ENCODE results near the gene TMEM139. TPM values are rescaled to one million over a fixed set of nuclear protein-coding genes. Genes with fewer than 3 reads are reported as not detected.

The TMEM139 gene
- polyA plus RNA-seq, 1 of the 3 experiments (the other 2 are of a cell fraction): 0.05 TPM

DNA sequence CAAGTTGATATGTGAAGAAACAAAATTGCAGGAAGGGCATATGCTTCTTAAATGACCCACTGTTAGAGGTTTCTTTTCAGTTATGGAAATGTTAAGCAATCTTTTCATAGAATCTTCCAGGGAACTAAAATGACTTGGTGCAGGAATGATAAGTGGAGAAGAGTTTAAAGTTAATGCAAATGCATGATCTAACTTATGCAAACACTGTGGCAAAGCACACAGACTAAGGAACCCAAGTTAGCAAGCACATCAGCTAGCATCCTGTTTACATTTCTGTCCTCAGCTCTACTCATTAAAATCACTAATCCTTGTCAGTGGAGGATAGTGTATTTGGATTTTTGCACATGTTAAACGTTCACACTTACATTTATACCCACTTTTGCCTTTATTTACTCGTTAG lies 40.5 kb downstream of the TMEM139 start:
- H3K27me3 ChIP-seq (ENCODE audit: insufficient read depth): no peaks in the 10 kb centered on the region
- H4K20me1 ChIP-seq (ENCODE audit: insufficient read depth): no peaks in the 10 kb centered on the region
- no peaks in the 10 kb centered on the region for H3F3A ChIP-seq (replicated peaks; ENCODE audit: insufficient read depth)
- no peaks in the 10 kb centered on the region for H3K36me3 ChIP-seq (replicated peaks in 1 of 2; ENCODE audit: control insufficient read depth in 1 of 2, insufficient read depth in 2 of 2, low read length in 1 of 2)
- H3K4me1 ChIP-seq (ENCODE audit: control insufficient read depth in 1 of 2, insufficient read depth in 2 of 2, low read depth in 1 of 2, low read length in 1 of 2): peaks cover 0 to 2% of the 10 kb centered on the region in 2 experiments; a peak in 1 of 4 replicates
- ChIA-PET CTCF (interaction anchor here (0.6 to 1.5 kb wide), 4 partner anchors 20 to 840 kb away, joined by 3 to 5 read pairs (median 3); no protein-coding TSS in a partner anchor), POLR2A (no interaction called here)
- no peaks in the 10 kb centered on the region for H3K79me2 ChIP-seq (ENCODE audit: insufficient read depth)
- H3K4me3 ChIP-seq (ENCODE audit: low read depth in 2 of 2, low read length in 1 of 2): no peak overlapping the region
- no peak overlapping the region for H3K4me2 ChIP-seq
- WGBS (ENCODE audit: low lambda C conversion rate): 51% methylated on average over 2 of the region's 2 CpGs
- DNase-seq: no peak
- TF ChIP-seq TEAD4 (IDR thresholded peaks at IDR 0.05; ENCODE audit: borderline replicate concordance, insufficient read depth) (no peak), EZH2phosphoT487 (IDR thresholded peaks at IDR 0.05; ENCODE audit: borderline replicate concordance, low read depth) (no peak), NRF1 (IDR thresholded peaks at IDR 0.05; ENCODE audit: low read depth, low read length) (no peak), JUND (IDR thresholded peaks at IDR 0.05) (no peak), ELF1 (IDR thresholded peaks at IDR 0.05) (no peak), RXRA (IDR thresholded peaks at IDR 0.05; ENCODE audit: borderline replicate concordance, low read depth) (no peak), RAD21 (IDR thresholded peaks at IDR 0.05; ENCODE audit: low read length) (no peak), NFIC (IDR thresholded peaks at IDR 0.05; ENCODE audit: borderline replicate concordance) (no peak), POLR2AphosphoS5 (IDR thresholded peaks at IDR 0.05; ENCODE audit: low read depth, low read length) (no peak), FOXJ3 (CRISPR knock-in tag; IDR thresholded peaks at IDR 0.05) (no peak), RFX5 (IDR thresholded peaks at IDR 0.05; ENCODE audit: low read length) (no peak), GABPA (IDR thresholded peaks at IDR 0.05; ENCODE audit: low read depth) (no peak), TAF1 (IDR thresholded peaks at IDR 0.05; ENCODE audit: borderline replicate concordance, low read depth, low read length) (no peak), YY1 (IDR thresholded peaks at IDR 0.05; ENCODE audit: low read depth) (no peak)
- TF ChIP-seq, protein P1, sequence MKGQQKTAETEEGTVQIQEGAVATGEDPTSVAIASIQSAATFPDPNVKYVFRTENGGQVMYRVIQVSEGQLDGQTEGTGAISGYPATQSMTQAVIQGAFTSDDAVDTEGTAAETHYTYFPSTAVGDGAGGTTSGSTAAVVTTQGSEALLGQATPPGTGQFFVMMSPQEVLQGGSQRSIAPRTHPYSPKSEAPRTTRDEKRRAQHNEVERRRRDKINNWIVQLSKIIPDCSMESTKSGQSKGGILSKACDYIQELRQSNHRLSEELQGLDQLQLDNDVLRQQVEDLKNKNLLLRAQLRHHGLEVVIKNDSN (IDR thresholded peaks at IDR 0.05; ENCODE audit: borderline replicate concordance, low read depth): no peak
- no peaks in the 10 kb centered on the region for H3K9me2 ChIP-seq
- H2AFZ ChIP-seq (ENCODE audit: low read depth): no peak overlapping the region
- H3K9me3 ChIP-seq: no peaks in the 10 kb centered on the region
- H3K27ac ChIP-seq (ENCODE audit: low read depth in 2 of 2, low read length in 1 of 2): no peak overlapping the region
- no peak overlapping the region for H3K9ac ChIP-seq

DNA sequence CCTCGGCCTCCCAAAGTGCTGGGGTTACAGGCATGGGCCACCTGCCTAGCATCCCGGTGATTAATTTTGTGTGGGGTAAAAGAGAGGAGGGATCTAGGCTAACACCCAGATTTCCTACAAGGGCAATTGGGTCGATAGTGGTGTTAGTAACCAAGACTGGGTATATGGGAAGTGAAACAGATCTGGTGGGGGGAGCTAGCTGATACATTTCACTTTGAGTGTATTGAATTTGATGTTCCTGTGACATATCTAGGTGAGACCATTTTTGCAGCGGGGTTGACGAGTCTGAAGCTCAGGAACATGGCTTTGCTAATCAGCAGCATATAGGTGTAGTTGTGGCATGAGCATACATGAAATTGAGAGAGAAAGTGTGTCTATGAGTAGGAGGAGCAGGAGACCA lies 43.1 kb downstream of the TMEM139 start:
- no peak overlapping the region for H2AFZ ChIP-seq (ENCODE audit: low read depth)
- ChIA-PET POLR2A (no interaction called here), CTCF (interaction anchor here (0.7 to 1.9 kb wide), 3 partner anchors 19 to 89 kb away, joined by 3 to 5 read pairs (median 3); no protein-coding TSS in a partner anchor)
- no peaks in the 10 kb centered on the region for H3K9me3 ChIP-seq
- no peaks in the 10 kb centered on the region for H3K27me3 ChIP-seq (ENCODE audit: insufficient read depth)
- no peaks in the 10 kb centered on the region for H3F3A ChIP-seq (replicated peaks; ENCODE audit: insufficient read depth)
- H3K4me2 ChIP-seq: no peak overlapping the region
- H3K4me1 ChIP-seq (ENCODE audit: control insufficient read depth in 1 of 2, insufficient read depth in 2 of 2, low read depth in 1 of 2, low read length in 1 of 2): peaks cover 0 to 3% of the 10 kb centered on the region in 2 experiments; a peak in 1 of 4 replicates
- DNase-seq: no peak
- no peak overlapping the region for H3K4me3 ChIP-seq (ENCODE audit: low read depth in 2 of 2, low read length in 1 of 2)
- H3K9me2 ChIP-seq: no peaks in the 10 kb centered on the region
- 91% methylated on average over 5 of the region's 5 CpGs for WGBS (ENCODE audit: low lambda C conversion rate)
- H3K79me2 ChIP-seq (ENCODE audit: insufficient read depth): no peaks in the 10 kb centered on the region
- no peaks in the 10 kb centered on the region for H3K36me3 ChIP-seq (replicated peaks in 1 of 2; ENCODE audit: control insufficient read depth in 1 of 2, insufficient read depth in 2 of 2, low read length in 1 of 2)
- H3K9ac ChIP-seq: no peak overlapping the region
- no peaks in the 10 kb centered on the region for H4K20me1 ChIP-seq (ENCODE audit: insufficient read depth)
- H3K27ac ChIP-seq (ENCODE audit: low read depth in 2 of 2, low read length in 1 of 2): no peak overlapping the region
- TF ChIP-seq, protein P2, sequence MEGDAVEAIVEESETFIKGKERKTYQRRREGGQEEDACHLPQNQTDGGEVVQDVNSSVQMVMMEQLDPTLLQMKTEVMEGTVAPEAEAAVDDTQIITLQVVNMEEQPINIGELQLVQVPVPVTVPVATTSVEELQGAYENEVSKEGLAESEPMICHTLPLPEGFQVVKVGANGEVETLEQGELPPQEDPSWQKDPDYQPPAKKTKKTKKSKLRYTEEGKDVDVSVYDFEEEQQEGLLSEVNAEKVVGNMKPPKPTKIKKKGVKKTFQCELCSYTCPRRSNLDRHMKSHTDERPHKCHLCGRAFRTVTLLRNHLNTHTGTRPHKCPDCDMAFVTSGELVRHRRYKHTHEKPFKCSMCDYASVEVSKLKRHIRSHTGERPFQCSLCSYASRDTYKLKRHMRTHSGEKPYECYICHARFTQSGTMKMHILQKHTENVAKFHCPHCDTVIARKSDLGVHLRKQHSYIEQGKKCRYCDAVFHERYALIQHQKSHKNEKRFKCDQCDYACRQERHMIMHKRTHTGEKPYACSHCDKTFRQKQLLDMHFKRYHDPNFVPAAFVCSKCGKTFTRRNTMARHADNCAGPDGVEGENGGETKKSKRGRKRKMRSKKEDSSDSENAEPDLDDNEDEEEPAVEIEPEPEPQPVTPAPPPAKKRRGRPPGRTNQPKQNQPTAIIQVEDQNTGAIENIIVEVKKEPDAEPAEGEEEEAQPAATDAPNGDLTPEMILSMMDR (IDR thresholded peaks at IDR 0.05): no peak
- no peak for TF ChIP-seq TAF1 (IDR thresholded peaks at IDR 0.05; ENCODE audit: borderline replicate concordance, low read depth, low read length)
- TF ChIP-seq NFIC (IDR thresholded peaks at IDR 0.05; ENCODE audit: borderline replicate concordance): no peak
- TF ChIP-seq TCF12 (IDR thresholded peaks at IDR 0.05): no peak
- TF ChIP-seq RAD21 (IDR thresholded peaks at IDR 0.05; ENCODE audit: low read length): no peak
- TF ChIP-seq, protein P3, sequence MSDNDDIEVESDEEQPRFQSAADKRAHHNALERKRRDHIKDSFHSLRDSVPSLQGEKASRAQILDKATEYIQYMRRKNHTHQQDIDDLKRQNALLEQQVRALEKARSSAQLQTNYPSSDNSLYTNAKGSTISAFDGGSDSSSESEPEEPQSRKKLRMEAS (IDR thresholded peaks at IDR 0.05; ENCODE audit: low read depth): no peak
- no peak for TF ChIP-seq TEAD4 (IDR thresholded peaks at IDR 0.05; ENCODE audit: borderline replicate concordance, insufficient read depth)
- no peak for TF ChIP-seq EZH2phosphoT487 (IDR thresholded peaks at IDR 0.05; ENCODE audit: borderline replicate concordance, low read depth)
- TF ChIP-seq MXI1 (IDR thresholded peaks at IDR 0.05; ENCODE audit: low read depth, low read length): no peak
- no peak for TF ChIP-seq POLR2AphosphoS5 (IDR thresholded peaks at IDR 0.05; ENCODE audit: low read depth, low read length)
- TF ChIP-seq GATA2 (CRISPR knock-in tag; IDR thresholded peaks at IDR 0.05): no peak
- no peak for TF ChIP-seq EP300 (IDR thresholded peaks at IDR 0.05; ENCODE audit: borderline replicate concordance in 1 of 2, low read depth in 1 of 2, low read length in 1 of 2)
- TF ChIP-seq, protein P4, sequence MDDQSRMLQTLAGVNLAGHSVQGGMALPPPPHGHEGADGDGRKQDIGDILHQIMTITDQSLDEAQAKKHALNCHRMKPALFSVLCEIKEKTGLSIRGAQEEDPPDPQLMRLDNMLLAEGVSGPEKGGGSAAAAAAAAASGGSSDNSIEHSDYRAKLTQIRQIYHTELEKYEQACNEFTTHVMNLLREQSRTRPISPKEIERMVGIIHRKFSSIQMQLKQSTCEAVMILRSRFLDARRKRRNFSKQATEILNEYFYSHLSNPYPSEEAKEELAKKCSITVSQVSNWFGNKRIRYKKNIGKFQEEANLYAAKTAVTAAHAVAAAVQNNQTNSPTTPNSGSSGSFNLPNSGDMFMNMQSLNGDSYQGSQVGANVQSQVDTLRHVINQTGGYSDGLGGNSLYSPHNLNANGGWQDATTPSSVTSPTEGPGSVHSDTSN (IDR thresholded peaks at IDR 0.05): no peak
- TF ChIP-seq, protein P5, sequence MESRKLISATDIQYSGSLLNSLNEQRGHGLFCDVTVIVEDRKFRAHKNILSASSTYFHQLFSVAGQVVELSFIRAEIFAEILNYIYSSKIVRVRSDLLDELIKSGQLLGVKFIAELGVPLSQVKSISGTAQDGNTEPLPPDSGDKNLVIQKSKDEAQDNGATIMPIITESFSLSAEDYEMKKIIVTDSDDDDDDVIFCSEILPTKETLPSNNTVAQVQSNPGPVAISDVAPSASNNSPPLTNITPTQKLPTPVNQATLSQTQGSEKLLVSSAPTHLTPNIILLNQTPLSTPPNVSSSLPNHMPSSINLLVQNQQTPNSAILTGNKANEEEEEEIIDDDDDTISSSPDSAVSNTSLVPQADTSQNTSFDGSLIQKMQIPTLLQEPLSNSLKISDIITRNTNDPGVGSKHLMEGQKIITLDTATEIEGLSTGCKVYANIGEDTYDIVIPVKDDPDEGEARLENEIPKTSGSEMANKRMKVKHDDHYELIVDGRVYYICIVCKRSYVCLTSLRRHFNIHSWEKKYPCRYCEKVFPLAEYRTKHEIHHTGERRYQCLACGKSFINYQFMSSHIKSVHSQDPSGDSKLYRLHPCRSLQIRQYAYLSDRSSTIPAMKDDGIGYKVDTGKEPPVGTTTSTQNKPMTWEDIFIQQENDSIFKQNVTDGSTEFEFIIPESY (IDR thresholded peaks at IDR 0.05; ENCODE audit: borderline replicate concordance, low read depth): no peak
- TF ChIP-seq YY1 (IDR thresholded peaks at IDR 0.05; ENCODE audit: low read depth): no peak
- no peak for TF ChIP-seq FOXJ3 (CRISPR knock-in tag; IDR thresholded peaks at IDR 0.05)
- TF ChIP-seq SMC3 (IDR thresholded peaks at IDR 0.05; ENCODE audit: low read depth, low read length): no peak
